Esophagus muscularis mucosa (tissue), 4 donors: ENCODE results near the gene NT5C.

Experiments
- CTCF ChIP-seq, 3 experiments: fragments of 200-600 bp in 2 of 3; fragments of 450-650 bp in 1 of 3; sonication (generic) in 2 of 3; IDR thresholded peaks; one replicate each; pipeline ENCODE4 v1.5.1; 2017 to 2019; ENCODE audit warnings: antibody characterized with exemption in 3 of 3, mild to moderate bottlenecking in 2 of 3, moderate library complexity in 1 of 3
- EP300 ChIP-seq: sonication (generic); formaldehyde crosslinking; IDR thresholded peaks from one replicate; pipeline ENCODE4 v1.6.1; 2017; ENCODE audit warnings: antibody characterized with exemption
- POLR2A ChIP-seq: fragments of 450-650 bp; IDR thresholded peaks from one replicate; pipeline ENCODE4 v1.6.1; 2017; ENCODE audit warnings: antibody characterized with exemption, moderate library complexity, mild to moderate bottlenecking, low read depth
- POLR2AphosphoS5 ChIP-seq, 2 donors: sonication (generic); formaldehyde crosslinking; IDR thresholded peaks; one replicate each; pipeline ENCODE4 v1.6.1; 2017; ENCODE audit warnings: antibody characterized with exemption in 2 of 2

DNA sequence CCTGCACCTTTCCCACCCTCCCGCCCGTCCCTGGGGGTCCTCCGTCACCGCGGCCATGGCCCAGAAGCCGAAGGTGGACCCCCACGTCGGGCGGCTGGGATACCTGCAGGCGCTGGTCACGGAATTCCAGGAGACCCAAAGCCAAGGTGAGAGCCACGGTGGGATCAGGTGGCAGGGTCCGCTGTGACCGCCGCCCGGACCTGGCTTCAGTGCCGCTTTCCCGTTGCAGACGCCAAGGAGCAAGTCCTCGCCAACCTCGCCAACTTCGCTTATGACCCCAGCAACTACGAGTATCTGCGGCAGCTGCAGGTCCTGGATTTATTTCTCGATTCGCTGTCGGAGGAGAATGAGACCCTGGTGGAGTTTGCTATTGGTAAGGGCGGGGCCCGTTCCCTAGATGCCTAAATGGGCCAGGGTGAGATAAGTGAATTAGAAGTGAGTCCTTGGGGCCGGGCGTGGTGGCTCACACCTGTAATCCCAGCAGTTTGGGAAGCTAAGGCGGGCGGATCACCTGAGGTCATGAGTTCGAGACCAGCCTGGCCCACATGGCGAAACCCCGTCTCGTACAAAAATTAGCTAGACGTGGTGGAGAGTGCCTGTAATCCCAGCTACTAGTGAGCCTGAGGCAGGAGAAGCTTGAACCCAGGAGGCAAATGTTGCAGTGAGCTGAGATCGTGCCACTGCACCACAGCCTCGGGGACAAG, 21.2 kb downstream of the NT5C start:
- TF ChIP-seq CTCF (IDR thresholded peaks at IDR 0.05) (no peak), POLR2A (no peak), POLR2AphosphoS5 (IDR thresholded peaks at IDR 0.05) (no peak), EP300 (no peak)
